ENCODE data around the gene MOV10L1. TPM values are rescaled to one million over a fixed set of nuclear protein-coding genes. Genes with fewer than 3 reads are reported as not detected.

MOV10L1 gene
- total and polyA plus RNA-seq, 12 donors = 0.16 to 0.42 (median 0.26) TPM; not detected in 8

DNA sequence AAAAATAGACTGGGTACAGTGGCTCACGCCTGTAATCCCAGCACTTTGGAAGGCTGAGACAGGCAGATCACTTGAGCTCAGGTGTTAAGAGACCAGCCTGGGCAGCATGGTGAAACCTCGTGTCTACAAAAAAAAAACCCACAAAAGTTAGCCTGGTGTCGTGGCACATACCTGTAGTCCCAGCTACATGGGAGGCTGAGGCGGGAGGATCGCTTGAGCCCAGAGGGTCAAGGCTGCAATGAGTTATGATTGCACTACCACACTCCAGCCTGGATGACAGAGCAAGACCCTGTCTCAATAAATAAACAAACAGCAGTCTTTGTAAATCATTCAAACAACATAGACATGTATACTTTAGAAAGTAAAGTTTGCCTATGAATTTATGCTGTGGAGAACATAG, 2.5 kb downstream of the MOV10L1 start:
- 82 to 86% methylated on average over 5 of the region's 5 CpGs for WGBS, 2 donors
- H3K27ac ChIP-seq = no peak overlapping the region
- DNase-seq = no peak
- TF ChIP-seq, protein P1, sequence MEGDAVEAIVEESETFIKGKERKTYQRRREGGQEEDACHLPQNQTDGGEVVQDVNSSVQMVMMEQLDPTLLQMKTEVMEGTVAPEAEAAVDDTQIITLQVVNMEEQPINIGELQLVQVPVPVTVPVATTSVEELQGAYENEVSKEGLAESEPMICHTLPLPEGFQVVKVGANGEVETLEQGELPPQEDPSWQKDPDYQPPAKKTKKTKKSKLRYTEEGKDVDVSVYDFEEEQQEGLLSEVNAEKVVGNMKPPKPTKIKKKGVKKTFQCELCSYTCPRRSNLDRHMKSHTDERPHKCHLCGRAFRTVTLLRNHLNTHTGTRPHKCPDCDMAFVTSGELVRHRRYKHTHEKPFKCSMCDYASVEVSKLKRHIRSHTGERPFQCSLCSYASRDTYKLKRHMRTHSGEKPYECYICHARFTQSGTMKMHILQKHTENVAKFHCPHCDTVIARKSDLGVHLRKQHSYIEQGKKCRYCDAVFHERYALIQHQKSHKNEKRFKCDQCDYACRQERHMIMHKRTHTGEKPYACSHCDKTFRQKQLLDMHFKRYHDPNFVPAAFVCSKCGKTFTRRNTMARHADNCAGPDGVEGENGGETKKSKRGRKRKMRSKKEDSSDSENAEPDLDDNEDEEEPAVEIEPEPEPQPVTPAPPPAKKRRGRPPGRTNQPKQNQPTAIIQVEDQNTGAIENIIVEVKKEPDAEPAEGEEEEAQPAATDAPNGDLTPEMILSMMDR (IDR thresholded peaks at IDR 0.05) = no peak
- no peak overlapping the region for H3K4me3 ChIP-seq
- H3K4me1 ChIP-seq = no peaks in the 10 kb centered on the region
- no peaks in the 10 kb centered on the region for H3K36me3 ChIP-seq
- no peak for ATAC-seq
- intact Hi-C loops (cut with DNase I) = no loop called here
- peaks cover 0 to 7% (median 0%) of the 10 kb centered on the region in 11 donors for H3K9me3 ChIP-seq
- peaks cover 0 to 72% (median 55%) of the 10 kb centered on the region in 7 donors for H3K27me3 ChIP-seq

DNA sequence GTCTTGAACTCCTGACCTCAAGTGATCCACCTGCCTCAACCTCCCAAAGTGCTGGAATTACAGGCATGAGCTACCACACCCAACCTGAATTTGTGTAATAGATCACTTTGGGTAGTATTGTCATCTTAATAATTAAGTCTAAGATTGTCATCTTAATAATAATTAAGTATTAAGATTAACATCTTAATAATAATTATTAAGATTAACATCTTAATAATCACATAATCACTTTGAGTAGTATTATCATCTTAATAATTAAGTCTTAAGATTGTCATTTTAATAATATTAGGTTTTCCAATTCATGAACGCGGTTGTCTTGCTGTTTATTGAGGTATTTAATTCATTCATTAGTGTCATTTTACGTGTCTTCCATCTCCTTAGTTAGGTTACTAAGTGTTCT, 8.2 kb downstream of the MOV10L1 start:
- no peak overlapping the region for H3K4me3 ChIP-seq
- intact Hi-C loops (cut with DNase I) = no loop called here
- ATAC-seq (no peak), DNase-seq (no peak)
- 89 to 91% methylated on average over 3 of the region's 3 CpGs for WGBS, 2 donors
- H3K9me3 ChIP-seq = no peaks in the 10 kb centered on the region
- H3K27me3 ChIP-seq = peaks cover 0 to 53% (median 23%) of the 10 kb centered on the region in 7 donors
- TF ChIP-seq, protein P1 (IDR thresholded peaks at IDR 0.05) = no peak
- H3K27ac ChIP-seq = no peak overlapping the region
- H3K36me3 ChIP-seq = no peaks in the 10 kb centered on the region
- H3K4me1 ChIP-seq = no peaks in the 10 kb centered on the region

DNA sequence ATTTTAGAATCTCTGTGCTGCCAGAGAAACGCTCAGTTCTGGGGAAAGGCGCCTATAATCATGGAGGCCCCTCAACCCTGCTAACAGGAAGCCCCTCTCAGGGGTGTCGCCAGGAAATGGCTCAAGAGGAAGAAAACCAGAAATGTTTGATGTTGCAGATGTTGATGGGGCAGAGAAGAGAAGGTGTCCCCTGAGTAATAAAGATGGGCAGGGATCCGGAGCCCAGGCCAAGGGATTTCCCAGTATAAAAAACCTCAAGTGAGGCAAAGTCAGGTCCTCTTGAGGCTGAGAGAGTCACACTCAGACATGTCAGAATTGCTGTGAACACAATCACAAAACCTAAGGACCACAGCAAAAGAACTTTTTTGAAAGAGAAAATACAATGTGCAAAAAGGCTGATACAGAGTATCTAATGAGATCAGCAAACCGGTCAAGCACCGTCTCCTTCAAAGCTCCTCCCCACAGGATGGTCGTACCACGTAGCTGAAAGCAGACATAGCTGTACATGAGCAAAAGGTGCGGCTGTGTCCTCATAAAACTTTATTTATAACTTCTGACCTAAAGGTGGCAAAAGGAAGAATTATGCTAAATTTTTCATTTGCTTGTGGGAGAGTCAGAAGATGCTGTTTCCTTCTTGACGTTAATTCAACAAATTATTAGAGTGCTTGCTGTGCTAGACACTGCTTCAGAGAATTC, 12.2 kb downstream of the MOV10L1 start:
- Histone ChIP-seq H3K27ac (no peak overlapping the region), H3K27me3 (peaks cover 0 to 21% (median 6%) of the 10 kb centered on the region in 7 donors), H3K36me3 (no peaks in the 10 kb centered on the region), H3K4me1 (peaks cover 0 to 10% (median 0%) of the 10 kb centered on the region in 9 donors), H3K4me3 (no peak overlapping the region), H3K9me3 (no peaks in the 10 kb centered on the region)
- 61 to 72% methylated on average over 10 of the region's 10 CpGs for WGBS, 2 donors
- TF ChIP-seq, protein P1 (IDR thresholded peaks at IDR 0.05) = no peak
- intact Hi-C loops (cut with DNase I) = no loop called here
- no peak for DNase-seq
- ATAC-seq = no peak

DNA sequence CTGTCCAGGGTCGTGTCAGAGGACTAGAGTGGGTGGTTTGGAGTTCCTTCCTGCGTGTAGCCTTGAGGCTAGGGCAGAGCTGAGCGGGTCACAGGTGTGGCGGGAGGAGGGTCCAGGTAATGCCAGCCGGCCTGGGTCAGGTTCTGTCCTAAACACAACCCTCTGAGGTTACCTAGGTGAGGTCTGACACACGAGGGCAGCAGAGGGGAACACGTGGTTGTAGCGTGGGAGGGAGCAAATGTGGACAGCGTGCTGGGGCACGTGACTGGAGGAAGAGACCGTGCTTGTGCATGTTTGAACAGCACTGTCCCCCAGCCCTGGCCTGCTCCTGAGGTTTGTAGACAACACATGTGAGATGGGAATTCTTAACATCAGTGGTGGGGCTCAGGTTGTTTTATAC, 13.1 kb downstream of the MOV10L1 start:
- TF ChIP-seq, protein P1 (IDR thresholded peaks at IDR 0.05) = no peak
- Histone ChIP-seq H3K27me3 (peaks cover 0 to 17% (median under 1%) of the 10 kb centered on the region in 7 donors), H3K4me3 (no peak overlapping the region), H3K36me3 (no peaks in the 10 kb centered on the region), H3K4me1 (peaks cover 0 to 10% (median 0%) of the 10 kb centered on the region in 9 donors), H3K9me3 (no peaks in the 10 kb centered on the region), H3K27ac (no peak overlapping the region)
- DNase-seq (no peak), ATAC-seq (no peak)
- 56% methylated on average over 11 of the region's 11 CpGs for WGBS, 2 donors
- intact Hi-C loops (cut with DNase I) = no loop called here

Measured in heart right ventricle (tissue), 16 donors.